ENCODE measurements around the gene PDZD8. TPM values are rescaled to one million over a fixed set of nuclear protein-coding genes. Genes with fewer than 3 reads are reported as not detected.

The PDZD8 gene
- total RNA-seq = 6.9 and 8.7 TPM in 2 replicates

GRCh38 chr10:117375360-117376178 lies at the start of gene PDZD8:
TSS of gene PDZD8 (minus strand) at chr10:117375440. CDS start at chr10:117375227, 213 bp downstream.

GRCh38 chr10:117240621-117241529 lies 134.4 kb downstream of the PDZD8 start, which contains the start of gene SLC18A2:
TSS of gene SLC18A2 (plus strand) at chr10:117241114. CDS start at chr10:117241694, 580 bp downstream.

Other genes starting within 250 kb of the PDZD8 start
- not detected in 2 replicates for gene VAX1, start 237.2 kb downstream of the PDZD8 start, total RNA-seq
- gene KCNK18, start 178.0 kb downstream of the PDZD8 start, total RNA-seq = not detected in 2 replicates
- not detected in 2 replicates for gene SLC18A2, start 134.3 kb downstream of the PDZD8 start, total RNA-seq
- not detected in 2 replicates for gene EMX2, start 167.3 kb upstream of the PDZD8 start, total RNA-seq